Keratinocyte (primary cell): ENCODE measurements around the gene HDAC9. TPM values are rescaled to one million over a fixed set of nuclear protein-coding genes. Genes with fewer than 3 reads are reported as not detected.

Source experiments
- DNase-seq: peaks from one replicate; pipeline ENCODE4 v3.0.0-alpha.2; 2011; ENCODE audit warnings: low read depth, missing footprints, low spot score
- FAIRE-seq: peaks from 2 replicates; lab custom pipeline; 2011; peaks lifted over from hg19 to GRCh38; lab: Jason Lieb, UNC
- H2AFZ ChIP-seq: 2 replicates; pipeline ENCODE4 v1.6.0; 2012; ENCODE audit warnings: low read length, control low read depth, inconsistent platforms; ENCODE audit not compliant: control insufficient read depth
- H3K27ac ChIP-seq: 2 replicates; pipeline ENCODE4 v1.5.1; 2011; ENCODE audit warnings: low read length; ENCODE audit not compliant: control insufficient read depth, insufficient read depth
- H3K27me3 ChIP-seq: 3 replicates; pipeline ENCODE4 v1.6.0; 2011; ENCODE audit warnings: low read length; ENCODE audit not compliant: control insufficient read depth, insufficient read depth; ENCODE audit errors: extremely low read depth
- H3K36me3 ChIP-seq, 2 experiments: 2 replicates in 1 of 2; 3 replicates in 1 of 2; pipeline ENCODE4 v1.5.1; 2011; ENCODE audit warnings: low read length in 2 of 2, mild to moderate bottlenecking in 1 of 2; ENCODE audit not compliant: control insufficient read depth in 2 of 2, insufficient read depth in 2 of 2; ENCODE audit errors: extremely low read depth in 1 of 2
- H3K4me1 ChIP-seq: 3 replicates; pipeline ENCODE4 v1.5.1; 2011; ENCODE audit warnings: low read length; ENCODE audit not compliant: control insufficient read depth, insufficient read depth; ENCODE audit errors: extremely low read depth
- H3K4me2 ChIP-seq: 3 replicates; pipeline ENCODE4 v1.6.0; 2011; ENCODE audit warnings: low read depth, low read length; ENCODE audit not compliant: control insufficient read depth, insufficient read depth; ENCODE audit errors: extremely low read depth
- H3K4me3 ChIP-seq, 3 experiments: fragments of 200-600 bp in 1 of 3; sonication (generic) in 1 of 3; 2 replicates in 2 of 3; 3 replicates in 1 of 3; pipeline ENCODE4 v1.5.1; 2011 to 2016; ENCODE audit warnings: low read length in 3 of 3, mild to moderate bottlenecking in 3 of 3, control low read depth in 2 of 3, inconsistent platforms in 1 of 3, low read depth in 1 of 3, mixed read lengths in 1 of 3, mixed run types in 1 of 3, moderate library complexity in 1 of 3; ENCODE audit not compliant: control insufficient read depth in 2 of 3, insufficient read depth in 2 of 3; ENCODE audit errors: extremely low read depth in 1 of 3
- H3K79me2 ChIP-seq: 2 replicates; pipeline ENCODE4 v1.6.0; 2012; ENCODE audit warnings: low read length; ENCODE audit not compliant: control insufficient read depth, insufficient read depth
- H3K9ac ChIP-seq: 3 replicates; pipeline ENCODE4 v1.6.0; 2011; ENCODE audit warnings: low read length; ENCODE audit not compliant: control insufficient read depth, insufficient read depth; ENCODE audit errors: extremely low read depth
- H3K9me1 ChIP-seq: 3 replicates; pipeline ENCODE4 v1.6.0; 2011; ENCODE audit warnings: low read length; ENCODE audit not compliant: control insufficient read depth, insufficient read depth; ENCODE audit errors: extremely low read depth
- H3K9me3 ChIP-seq: 2 replicates; pipeline ENCODE4 v1.5.1; 2012; ENCODE audit warnings: low read depth, low read length; ENCODE audit not compliant: control insufficient read depth
- H4K20me1 ChIP-seq: 3 replicates; pipeline ENCODE4 v1.6.0; 2011; ENCODE audit warnings: low read length; ENCODE audit not compliant: control insufficient read depth, insufficient read depth; ENCODE audit errors: extremely low read depth
- CTCF ChIP-seq, 3 experiments: IDR thresholded peaks in 1 of 3; conservative IDR thresholded peaks in 1 of 3; optimal IDR thresholded peaks in 1 of 3; 2 replicates in 2 of 3; 3 replicates in 1 of 3; pipeline versions ENCODE3 to v1.5.1; 2011; ENCODE audit warnings: low read length in 3 of 3, mild to moderate bottlenecking in 3 of 3, moderate library complexity in 2 of 3, control low read depth in 1 of 3, inconsistent platforms in 1 of 3; ENCODE audit not compliant: insufficient read depth in 2 of 3; ENCODE audit errors: extremely low read depth in 1 of 3
- EZH2 ChIP-seq: IDR thresholded peaks from one replicate; pipeline ENCODE4 v1.6.1; 2012; ENCODE audit warnings: inconsistent platforms, mild to moderate bottlenecking, low read length, moderate library complexity
- dilution Hi-C: fragments of 300-500 bp; cut with MboI; formaldehyde crosslinking; loops from one replicate; pipeline ENCODE4 v1.7.0; 2020; ENCODE audit warnings: low sequenced_read_pairs; ENCODE audit not compliant: extremely low pct_ligation_motif_present
- polyA plus RNA-seq, 5 experiments: library from polyadenylated mRNA; depleted of rRNA in 3 of 5; stranded (reverse) in 3 of 5; stranded (forward) in 1 of 5; unstranded in 1 of 5; fragments of >200 nt; gene quantifications; 1 replicate in 1 of 5; 2 replicates in 3 of 5; 3 replicates in 1 of 5; pipeline versions ENCODE4 v1.2.1 to v1.2.3, GENCODE V29; 2011 to 2012; ENCODE audit warnings: missing spikeins in 2 of 5, low read depth in 1 of 5, low replicate concordance in 1 of 5

Gene HDAC9
- polyA plus RNA-seq, 1 donor (not counting 4 experiments of a cell fraction or from before 2014, with no cell fraction given) = 24.6 TPM

- FAIRE-seq (no peak), DNase-seq (no peak)
- H3K27ac ChIP-seq = no peak overlapping the region
- no peaks in the 10 kb centered on the region for H3K27me3 ChIP-seq
- no peak overlapping the region for H3K9ac ChIP-seq
- H3K9me1 ChIP-seq = no peaks in the 10 kb centered on the region
- no peaks in the 10 kb centered on the region for H3K79me2 ChIP-seq
- no peaks in the 10 kb centered on the region for H3K36me3 ChIP-seq
- no peaks in the 10 kb centered on the region for H4K20me1 ChIP-seq
- H3K4me2 ChIP-seq = no peak overlapping the region
- dilution Hi-C loops = no loop called here
- peaks cover 37% of the 10 kb centered on the region for H3K4me1 ChIP-seq
- peak overlapping the region; percentile 23 for H2AFZ ChIP-seq
- H3K4me3 ChIP-seq = no peak overlapping the region
- TF ChIP-seq CTCF (optimal IDR thresholded peaks at IDR 0.05 in 1 of 3, IDR thresholded peaks at IDR 0.05 in 1 of 3, conservative IDR thresholded peaks at IDR 0.05 in 1 of 3; ENCODE audit: extremely low read depth in 1 of 3, insufficient read depth in 2 of 3, low read length in 3 of 3) (no peak), EZH2 (no peak)
- no peaks in the 10 kb centered on the region for H3K9me3 ChIP-seq
Measured at GRCh38 chr7:19023477-19023876, 527.9 kb downstream of the HDAC9 start.

GRCh38 chr7:19024261-19024660 lies 528.7 kb downstream of the HDAC9 start:
- Histone ChIP-seq H3K4me2 (peak overlapping the region; percentile 27), H3K9ac (no peak overlapping the region), H3K4me3 (no peak overlapping the region), H3K27me3 (no peaks in the 10 kb centered on the region), H3K4me1 (peaks cover 37% of the 10 kb centered on the region), H3K9me3 (no peaks in the 10 kb centered on the region), H3K9me1 (no peaks in the 10 kb centered on the region), H3K36me3 (no peaks in the 10 kb centered on the region), H2AFZ (peak overlapping the region; percentile 64), H3K27ac (no peak overlapping the region), H4K20me1 (no peaks in the 10 kb centered on the region), H3K79me2 (no peaks in the 10 kb centered on the region)
- FAIRE-seq (peak; percentile 92), DNase-seq (no peak)
- TF ChIP-seq EZH2 (no peak), CTCF (optimal IDR thresholded peaks at IDR 0.05 in 1 of 3, IDR thresholded peaks at IDR 0.05 in 1 of 3, conservative IDR thresholded peaks at IDR 0.05 in 1 of 3; ENCODE audit: extremely low read depth in 1 of 3, insufficient read depth in 2 of 3, low read length in 3 of 3) (no peak)
- dilution Hi-C loops = no loop called here
